ENCODE data around the gene PATE4. TPM values are rescaled to one million over a fixed set of nuclear protein-coding genes. Genes with fewer than 3 reads are reported as not detected.
"Not testable (repeated sequence)": the region's sequence is repeated elsewhere in the genome, so short reads cannot be mapped to it uniquely, and the experiment has no call there.

PATE4 gene
- total and polyA plus RNA-seq, 3 experiments from 2014 or later, result not detected

DNA sequence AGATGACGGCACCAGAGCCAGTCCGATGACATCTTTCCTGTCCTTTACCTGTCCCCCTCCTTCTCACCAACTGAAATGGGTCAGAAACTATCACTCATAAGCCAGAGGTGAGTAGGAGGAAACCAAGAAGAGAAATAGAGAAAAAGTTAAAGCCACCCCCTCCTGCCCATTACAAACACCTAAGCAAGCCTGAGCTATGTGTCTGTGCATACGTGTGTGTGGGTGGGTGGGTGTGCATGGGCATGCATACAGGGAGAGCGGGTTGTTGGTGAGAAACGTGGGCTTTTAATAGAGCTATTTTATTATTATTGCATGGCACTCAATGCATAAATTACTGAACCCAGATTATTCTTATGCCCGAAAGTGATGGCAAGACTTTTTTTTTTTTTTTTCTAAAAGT is 2.6 kb downstream of the PATE4 start:
- H3K9me3 Mint-ChIP-seq, result peaks cover 4 to 14% (median 8%) of the 10 kb centered on the region in 5 donors
- H3K27ac Mint-ChIP-seq, result no peak overlapping the region
- DNase-seq, result no peak
- no peak overlapping the region for H3K27ac ChIP-seq (ENCODE audit: low read depth, low read length)
- POLR2A ChIA-PET, result no interaction called here
- H3K4me3 Mint-ChIP-seq, result no peak overlapping the region
- H3K27me3 ChIP-seq (ENCODE audit: insufficient read depth, low read length, poor library complexity, severe bottlenecking), result no peaks in the 10 kb centered on the region
- no peaks in the 10 kb centered on the region for H3K9me3 ChIP-seq (ENCODE audit: low read length)
- H3K4me1 ChIP-seq (ENCODE audit: insufficient read depth, low read length), result no peaks in the 10 kb centered on the region
- H3K36me3 Mint-ChIP-seq, result peaks cover 0 to 2% (median 0%) of the 10 kb centered on the region in 3 donors
- no peak overlapping the region for H3K4me3 ChIP-seq (ENCODE audit: low read length)
- no peaks in the 10 kb centered on the region for H3K4me1 Mint-ChIP-seq
- CTCF ChIA-PET, result no interaction called here
- H3K36me3 ChIP-seq (ENCODE audit: insufficient read depth, low read length), result no peaks in the 10 kb centered on the region
- H3K27me3 Mint-ChIP-seq, result peaks cover 10 to 48% of the 10 kb centered on the region in 2 donors

GRCh38 chr11:125842321-125842948 is 9.3 kb downstream of the PATE4 start:
- DNase-seq, result no peak
- Mint-ChIP-seq H3K9me3 (peaks cover 13 to 34% (median 22%) of the 10 kb centered on the region in 5 donors), H3K36me3 (peaks cover 0 to 10% (median 0%) of the 10 kb centered on the region in 3 donors), H3K27me3 (peaks cover 8 to 43% of the 10 kb centered on the region in 2 donors), H3K4me1 (no peaks in the 10 kb centered on the region), H3K4me3 (no peak overlapping the region), H3K27ac (no peak overlapping the region)
- no peaks in the 10 kb centered on the region for H3K36me3 ChIP-seq (ENCODE audit: insufficient read depth, low read length)
- H3K4me3 ChIP-seq (ENCODE audit: low read length), result no peak overlapping the region
- no peaks in the 10 kb centered on the region for H3K9me3 ChIP-seq (ENCODE audit: low read length)
- H3K27ac ChIP-seq (ENCODE audit: low read depth, low read length), result no peak overlapping the region
- POLR2A ChIA-PET, result no interaction called here
- H3K4me1 ChIP-seq (ENCODE audit: insufficient read depth, low read length), result no peaks in the 10 kb centered on the region
- CTCF ChIA-PET, result no interaction called here
- no peaks in the 10 kb centered on the region for H3K27me3 ChIP-seq (ENCODE audit: insufficient read depth, low read length, poor library complexity, severe bottlenecking)

DNA sequence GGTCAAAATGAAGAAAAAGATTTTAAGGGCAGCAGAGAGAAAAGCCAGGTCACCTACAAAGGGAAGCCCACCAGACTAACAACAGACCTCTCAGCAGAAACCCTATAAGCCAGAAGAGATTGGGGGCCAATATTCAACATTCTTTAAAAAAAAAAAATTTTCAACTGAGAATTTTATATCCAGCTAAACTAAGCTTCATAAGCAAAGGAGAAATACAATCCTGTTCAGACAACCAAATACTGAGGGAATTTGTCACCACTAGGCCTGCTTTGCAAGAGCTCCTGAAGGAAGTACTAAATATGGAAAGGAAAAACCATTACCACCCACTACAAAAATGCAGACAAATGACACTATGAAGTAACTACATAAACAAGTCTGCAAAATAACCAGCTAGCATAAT is 13.1 kb downstream of the PATE4 start:
- H3K36me3 ChIP-seq (ENCODE audit: insufficient read depth, low read length), result no peaks in the 10 kb centered on the region
- no peak overlapping the region for H3K4me3 ChIP-seq (ENCODE audit: low read length)
- H3K36me3 Mint-ChIP-seq, result peaks cover 0 to 10% (median 0%) of the 10 kb centered on the region in 3 donors
- H3K4me3 Mint-ChIP-seq, result no peak overlapping the region
- peaks cover 8 to 25% of the 10 kb centered on the region in 2 donors for H3K27me3 Mint-ChIP-seq
- H3K27ac ChIP-seq (ENCODE audit: low read depth, low read length), result no peak overlapping the region
- no peak for DNase-seq
- H3K27me3 ChIP-seq (ENCODE audit: insufficient read depth, low read length, poor library complexity, severe bottlenecking), result no peaks in the 10 kb centered on the region
- ChIA-PET POLR2A (no interaction called here), CTCF (no interaction called here)
- H3K9me3 ChIP-seq (ENCODE audit: low read length), result no peaks in the 10 kb centered on the region
- H3K4me1 ChIP-seq (ENCODE audit: insufficient read depth, low read length), result no peaks in the 10 kb centered on the region
- H3K9me3 Mint-ChIP-seq, result peaks cover 23 to 41% (median 26%) of the 10 kb centered on the region in 5 donors
- no peak overlapping the region for H3K27ac Mint-ChIP-seq
- no peaks in the 10 kb centered on the region for H3K4me1 Mint-ChIP-seq

DNA sequence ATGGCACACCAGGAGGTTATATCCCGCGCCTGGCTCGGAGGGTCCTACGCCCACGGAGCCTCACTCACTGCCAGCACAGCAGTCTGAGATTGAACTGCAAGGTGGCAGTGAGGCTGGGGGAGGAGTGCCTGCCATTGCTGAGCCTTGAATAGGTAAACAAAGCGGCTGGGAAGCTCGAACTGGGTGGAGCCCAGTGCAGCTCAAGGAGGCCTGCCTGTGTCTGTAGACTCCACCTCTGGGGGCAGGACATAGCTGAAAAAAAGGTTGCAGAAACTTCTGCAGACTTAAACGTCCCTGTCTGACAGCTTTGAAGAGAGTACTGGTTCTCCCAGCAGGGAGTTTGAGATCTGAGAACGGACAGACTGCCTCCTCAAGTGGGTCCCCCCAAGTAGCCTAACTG is 24.6 kb downstream of the PATE4 start:
- CTCF ChIA-PET; H3K27me3 ChIP-seq (ENCODE audit: insufficient read depth, low read length, poor library complexity, severe bottlenecking); H3K9me3 ChIP-seq (ENCODE audit: low read length); H3K4me3 ChIP-seq (ENCODE audit: low read length); H3K36me3 Mint-ChIP-seq; DNase-seq; POLR2A ChIA-PET; H3K4me1 Mint-ChIP-seq; H3K36me3 ChIP-seq (ENCODE audit: insufficient read depth, low read length); H3K4me1 ChIP-seq (ENCODE audit: insufficient read depth, low read length); H3K27ac ChIP-seq (ENCODE audit: low read depth, low read length); H3K27ac Mint-ChIP-seq; H3K4me3 Mint-ChIP-seq: not testable (repeated sequence)
- peaks cover 16 to 41% of the 10 kb centered on the region in 2 donors for H3K27me3 Mint-ChIP-seq
- peaks cover 9 to 25% (median 10%) of the 10 kb centered on the region in 5 donors for H3K9me3 Mint-ChIP-seq

- H3K4me1 ChIP-seq (ENCODE audit: insufficient read depth, low read length); H3K36me3 ChIP-seq (ENCODE audit: insufficient read depth, low read length); H3K27ac ChIP-seq (ENCODE audit: low read depth, low read length); DNase-seq; H3K9me3 ChIP-seq (ENCODE audit: low read length); H3K4me3 Mint-ChIP-seq; CTCF ChIA-PET; H3K27ac Mint-ChIP-seq; H3K4me3 ChIP-seq (ENCODE audit: low read length); H3K27me3 Mint-ChIP-seq; H3K4me1 Mint-ChIP-seq; H3K36me3 Mint-ChIP-seq; H3K27me3 ChIP-seq (ENCODE audit: insufficient read depth, low read length, poor library complexity, severe bottlenecking); POLR2A ChIA-PET: not testable (repeated sequence)
- H3K9me3 Mint-ChIP-seq, result peaks cover 4 to 12% (median 7%) of the 10 kb centered on the region in 5 donors
Measured at GRCh38 chr11:125862786-125863185, 29.7 kb downstream of the PATE4 start.

DNA sequence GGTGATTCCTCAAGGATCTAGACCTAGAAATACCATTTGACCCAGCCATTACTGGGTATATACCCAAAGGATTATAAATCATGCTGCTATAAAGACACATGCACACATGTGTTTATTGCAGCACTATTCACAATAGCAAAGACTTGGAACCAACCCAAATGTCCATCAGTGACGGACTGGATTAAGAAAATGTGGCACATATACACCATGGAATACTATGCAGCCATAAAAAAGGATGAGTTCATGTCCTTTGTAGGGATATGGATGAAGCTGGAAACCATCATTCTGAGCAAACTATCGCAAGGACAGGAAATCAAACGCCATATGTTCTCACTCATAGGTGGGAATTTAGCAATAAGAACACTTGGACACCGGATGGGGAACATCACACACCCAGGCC is 32.2 kb downstream of the PATE4 start:
- H3K4me1 Mint-ChIP-seq; H3K27ac Mint-ChIP-seq; H3K4me1 ChIP-seq (ENCODE audit: insufficient read depth, low read length); H3K27ac ChIP-seq (ENCODE audit: low read depth, low read length); H3K36me3 Mint-ChIP-seq; H3K36me3 ChIP-seq (ENCODE audit: insufficient read depth, low read length); H3K9me3 ChIP-seq (ENCODE audit: low read length); H3K4me3 Mint-ChIP-seq; H3K9me3 Mint-ChIP-seq; POLR2A ChIA-PET; H3K4me3 ChIP-seq (ENCODE audit: low read length); H3K27me3 ChIP-seq (ENCODE audit: insufficient read depth, low read length, poor library complexity, severe bottlenecking); CTCF ChIA-PET; DNase-seq: not testable (repeated sequence)
- H3K27me3 Mint-ChIP-seq, result peaks cover 0 to 12% of the 10 kb centered on the region in 2 donors

GRCh38 chr11:125869521-125869920 is 36.4 kb downstream of the PATE4 start:
- H3K36me3 Mint-ChIP-seq, result peaks cover 0 to 6% (median 0%) of the 10 kb centered on the region in 3 donors
- Histone ChIP-seq H3K36me3 (ENCODE audit: insufficient read depth, low read length) (no peaks in the 10 kb centered on the region), H3K4me1 (ENCODE audit: insufficient read depth, low read length) (no peaks in the 10 kb centered on the region), H3K27ac (ENCODE audit: low read depth, low read length) (no peak overlapping the region), H3K4me3 (ENCODE audit: low read length) (no peak overlapping the region), H3K27me3 (ENCODE audit: insufficient read depth, low read length, poor library complexity, severe bottlenecking) (no peaks in the 10 kb centered on the region), H3K9me3 (ENCODE audit: low read length) (no peaks in the 10 kb centered on the region)
- ChIA-PET POLR2A (no interaction called here), CTCF (no interaction called here)
- no peak for DNase-seq
- no peak overlapping the region for H3K27ac Mint-ChIP-seq
- H3K4me1 Mint-ChIP-seq, result peaks cover 0 to under 1% (median 0%) of the 10 kb centered on the region in 3 donors
- peaks cover 4 to 18% of the 10 kb centered on the region in 2 donors for H3K27me3 Mint-ChIP-seq
- H3K4me3 Mint-ChIP-seq, result no peak overlapping the region
- H3K9me3 Mint-ChIP-seq, result peaks cover 0 to 4% (median 3%) of the 10 kb centered on the region in 5 donors

GRCh38 chr11:125871391-125872137 is 38.4 kb downstream of the PATE4 start:
- Mint-ChIP-seq H3K36me3 (peaks cover 0 to 6% (median 0%) of the 10 kb centered on the region in 3 donors), H3K4me1 (peaks cover 0 to 2% (median 0%) of the 10 kb centered on the region in 3 donors), H3K9me3 (peaks cover 0 to 4% (median 0%) of the 10 kb centered on the region in 5 donors), H3K27ac (no peak overlapping the region), H3K4me3 (no peak overlapping the region), H3K27me3 (peaks cover 4 to 18% of the 10 kb centered on the region in 2 donors)
- ChIA-PET CTCF (no interaction called here), POLR2A (no interaction called here)
- DNase-seq, result no peak
- H3K4me3 ChIP-seq (ENCODE audit: low read length), result no peak overlapping the region
- H3K4me1 ChIP-seq (ENCODE audit: insufficient read depth, low read length), result no peaks in the 10 kb centered on the region
- no peaks in the 10 kb centered on the region for H3K36me3 ChIP-seq (ENCODE audit: insufficient read depth, low read length)
- H3K9me3 ChIP-seq (ENCODE audit: low read length), result no peaks in the 10 kb centered on the region
- H3K27me3 ChIP-seq (ENCODE audit: insufficient read depth, low read length, poor library complexity, severe bottlenecking), result no peaks in the 10 kb centered on the region
- H3K27ac ChIP-seq (ENCODE audit: low read depth, low read length), result no peak overlapping the region

Measured in CD8-positive, alpha-beta memory T cell (primary cell).